ENCODE results near the gene C16orf90.

GRCh38 chr16:3490911-3491629, 4.2 kb downstream of the C16orf90 start:
- TF ChIP-seq GATA2 (IDR thresholded peaks at IDR 0.05; ENCODE audit: low read depth, low read length) (no peak), GATA3 (IDR thresholded peaks at IDR 0.05; ENCODE audit: low read depth, low read length) (no peak)

Data from SH-SY5Y (cell line).